Skin epidermis (tissue), 12 donors: Measurements from ENCODE around the gene URB1.
"Not testable (repeated sequence)": the region's sequence is repeated elsewhere in the genome, so short reads cannot be mapped to it uniquely, and the experiment has no call there.

ENCODE experiments used
- H3K27ac ChIP-seq, 21 experiments: fragments of 200-600 bp; sonication (generic) in 11 of 21; one replicate each; pipeline ENCODE4 v1.5.0; 2020; ENCODE audit warnings: mild to moderate bottlenecking in 3 of 21, inconsistent platforms in 2 of 21, moderate library complexity in 2 of 21
- H3K4me3 ChIP-seq, 7 experiments: fragments of 200-600 bp; sonication (generic) in 2 of 7; one replicate each; pipeline ENCODE4 v1.5.0; 2020; ENCODE audit warnings: inconsistent platforms in 2 of 7, mild to moderate bottlenecking in 2 of 7, moderate library complexity in 1 of 7

URB1 gene, protein sequence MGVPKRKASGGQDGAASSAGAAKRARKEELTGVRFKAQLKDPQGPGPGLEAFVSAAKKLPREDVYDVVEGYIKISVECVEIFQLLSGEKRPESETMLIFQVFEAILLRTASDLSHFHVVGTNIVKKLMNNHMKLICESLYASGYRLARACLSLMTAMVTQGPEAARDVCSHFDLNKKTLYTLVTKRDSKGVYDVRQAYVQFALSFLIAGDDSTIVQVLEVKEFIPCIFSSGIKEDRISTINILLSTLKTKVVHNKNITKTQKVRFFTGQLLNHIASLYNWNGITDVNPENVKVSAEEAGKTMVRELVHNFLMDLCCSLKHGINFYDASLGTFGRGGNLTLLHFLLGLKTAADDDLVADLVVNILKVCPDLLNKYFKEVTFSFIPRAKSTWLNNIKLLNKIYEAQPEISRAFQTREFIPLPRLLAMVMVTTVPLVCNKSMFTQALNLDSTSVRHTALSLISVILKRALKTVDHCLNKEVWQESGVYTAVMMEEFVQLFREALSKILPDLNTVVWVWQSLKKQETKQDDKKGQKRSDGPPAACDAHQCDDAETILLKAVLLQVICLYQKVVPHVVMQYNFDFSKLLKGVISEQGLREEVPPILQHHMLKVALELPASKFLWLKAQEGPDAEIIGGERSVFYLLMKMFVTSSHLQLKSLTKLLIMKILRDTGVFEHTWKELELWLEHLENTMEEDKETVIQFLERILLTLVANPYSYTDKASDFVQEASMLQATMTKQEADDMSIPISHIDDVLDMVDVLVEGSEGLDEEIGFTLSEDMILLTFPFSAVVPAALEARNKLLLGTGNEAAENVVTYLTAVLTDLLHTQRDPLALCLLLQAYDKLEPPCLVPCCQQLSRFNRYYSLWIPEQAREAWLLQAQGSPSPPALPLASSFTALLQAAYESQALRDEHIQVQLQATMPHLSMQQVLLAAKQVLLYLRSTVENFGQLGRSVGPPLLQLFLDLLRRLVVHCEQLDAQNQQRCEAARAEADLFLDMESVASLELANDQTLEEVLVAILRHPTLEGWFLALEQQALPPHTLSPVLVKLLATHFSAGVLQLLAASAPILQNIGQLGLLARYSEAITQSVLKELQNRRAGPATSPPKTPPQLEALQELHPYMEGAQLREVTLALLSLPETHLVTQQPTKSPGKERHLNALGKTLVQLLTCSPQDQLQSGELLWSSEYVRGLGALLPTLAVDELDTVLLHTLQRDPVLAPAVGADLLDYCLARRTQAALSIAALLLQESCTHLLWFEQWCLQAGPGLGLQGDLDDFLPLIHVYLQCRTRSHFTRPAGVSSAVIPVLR (N-terminal part only)

GRCh38 chr21:32392880-32393676 lies at the start of gene URB1:
Gene URB1 (minus strand): TSS chr21:32393012. CDS start chr21:32392910, 102 bp downstream.
- H3K4me3 ChIP-seq = peak within 1 kb of the TSS; percentile 83 to 100 (median 97)
- peak within 1 kb of the TSS; percentile 60 to 93 (median 87) for H3K27ac ChIP-seq

- Histone ChIP-seq H3K27ac (peak overlapping the region in 1 of 21 experiments; percentile 7), H3K4me3 (no peak overlapping the region)
Measured at GRCh38 chr21:32437729-32438128, 44.9 kb upstream of the URB1 start.

DNA sequence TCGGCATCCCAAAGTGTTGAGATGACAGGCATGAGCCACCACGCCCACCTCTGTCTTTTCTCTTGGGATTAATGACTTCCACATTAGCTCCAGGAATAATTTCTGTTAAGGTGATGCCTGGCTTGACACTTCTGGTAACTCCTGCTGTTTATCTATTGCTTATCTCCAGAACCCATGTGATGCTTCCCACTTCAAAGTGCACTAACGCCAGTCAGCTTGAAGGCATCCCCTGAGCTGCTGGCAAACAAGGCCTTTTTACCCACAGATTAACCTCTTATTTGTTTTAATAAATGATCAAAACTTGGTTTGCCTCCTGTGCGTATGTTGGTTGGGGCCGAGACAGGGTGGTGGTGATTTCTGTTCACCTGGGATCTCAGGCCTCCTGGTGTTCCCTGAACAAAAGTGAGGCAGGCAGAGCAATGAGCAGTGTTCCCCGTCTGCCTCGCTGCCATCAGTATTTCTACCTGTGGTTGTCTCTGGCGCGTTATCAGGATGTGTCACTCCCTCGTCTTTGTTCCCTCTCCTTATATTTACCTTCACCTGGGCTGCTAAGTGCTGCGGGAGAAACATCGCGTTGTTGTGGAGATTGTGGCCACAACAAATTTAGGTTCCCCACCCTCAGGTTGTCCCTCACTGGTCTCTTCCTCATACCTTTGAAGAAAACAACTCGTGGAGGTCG lies 40.3 kb upstream of the URB1 start:
- not testable (repeated sequence) for H3K4me3 ChIP-seq
- peak overlapping the region in 4 of 21 experiments; percentile 1 to 45 (median 11) for H3K27ac ChIP-seq

- peak overlapping the region in 7 of 21 experiments; percentile 11 to 78 (median 60) for H3K27ac ChIP-seq
Measured at GRCh38 chr21:32427958-32428623, 35.3 kb upstream of the URB1 start.

GRCh38 chr21:32426592-32427051 lies 33.8 kb upstream of the URB1 start:
- no peak overlapping the region for H3K4me3 ChIP-seq
- peak overlapping the region in 12 of 21 experiments; percentile 12 to 78 (median 36) for H3K27ac ChIP-seq

More at GRCh38 chr21:32427958-32428623, 35.3 kb upstream of the URB1 start:
- H3K4me3 ChIP-seq = no peak overlapping the region

- Histone ChIP-seq H3K27ac (peak overlapping the region in 14 of 21 experiments; percentile 12 to 78 (median 36)), H3K4me3 (no peak overlapping the region)
Measured at GRCh38 chr21:32426066-32426465, 33.3 kb upstream of the URB1 start.

DNA sequence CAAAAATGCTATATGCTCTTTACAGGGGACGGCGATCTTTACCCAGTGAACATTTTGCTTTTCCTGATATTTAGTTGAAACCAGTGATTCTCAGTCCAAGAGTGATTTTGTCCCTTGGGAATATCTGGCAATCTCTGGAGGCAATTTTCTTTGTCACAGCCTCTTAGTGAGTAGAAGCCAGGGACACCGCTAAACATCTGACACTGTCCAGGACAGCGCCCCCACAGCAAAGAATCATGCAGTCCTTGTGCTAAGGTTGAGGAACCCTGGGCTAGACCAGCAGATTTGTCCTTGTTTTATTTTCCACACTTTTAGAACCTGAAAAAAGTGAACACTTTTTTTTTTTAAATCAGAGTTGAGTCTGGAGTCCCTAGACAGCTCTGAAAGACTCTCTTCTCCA lies 32.8 kb upstream of the URB1 start:
- Histone ChIP-seq H3K27ac (peak overlapping the region in 9 of 21 experiments; percentile 13 to 78 (median 44)), H3K4me3 (no peak overlapping the region)

DNA sequence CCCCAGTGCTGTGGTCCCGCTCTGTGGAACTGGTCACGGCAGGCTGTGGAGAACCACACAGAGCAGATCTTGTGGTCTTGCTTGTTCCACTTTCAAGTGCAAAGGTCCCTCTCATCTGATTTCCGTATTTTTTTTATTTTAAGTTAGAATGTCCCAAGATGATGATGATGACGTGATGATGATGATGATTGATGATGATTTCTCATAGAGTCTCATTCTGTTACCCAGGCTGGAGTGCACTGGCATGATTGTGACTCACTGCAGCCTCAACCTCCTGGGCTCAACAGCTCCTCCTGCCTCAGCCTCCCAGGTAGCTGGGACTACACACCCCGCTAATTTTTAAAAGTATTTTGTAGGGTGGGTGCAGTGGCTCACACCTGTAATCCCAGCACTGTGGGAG lies 31.9 kb upstream of the URB1 start:
- H3K27ac ChIP-seq = peak overlapping the region in 1 of 21 experiments; percentile 65
- no peak overlapping the region for H3K4me3 ChIP-seq

DNA sequence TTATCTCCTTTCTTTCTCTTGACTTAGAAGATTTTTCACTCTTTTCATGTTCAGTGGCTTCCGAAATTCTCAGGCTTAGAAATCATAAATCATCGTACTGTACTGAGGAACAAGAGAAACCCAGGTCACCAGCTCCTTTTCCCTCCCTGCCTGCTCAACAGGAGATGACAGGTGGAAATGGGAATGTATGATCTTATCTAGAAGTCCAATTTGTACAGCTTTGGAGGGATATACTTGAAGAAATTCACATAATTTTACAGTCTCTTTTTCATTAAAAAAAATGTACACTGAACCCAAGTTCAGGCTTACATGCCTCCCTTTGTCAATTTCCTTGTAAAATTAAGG lies 31.4 kb upstream of the URB1 start:
- no peak overlapping the region for H3K27ac ChIP-seq
- H3K4me3 ChIP-seq = no peak overlapping the region

DNA sequence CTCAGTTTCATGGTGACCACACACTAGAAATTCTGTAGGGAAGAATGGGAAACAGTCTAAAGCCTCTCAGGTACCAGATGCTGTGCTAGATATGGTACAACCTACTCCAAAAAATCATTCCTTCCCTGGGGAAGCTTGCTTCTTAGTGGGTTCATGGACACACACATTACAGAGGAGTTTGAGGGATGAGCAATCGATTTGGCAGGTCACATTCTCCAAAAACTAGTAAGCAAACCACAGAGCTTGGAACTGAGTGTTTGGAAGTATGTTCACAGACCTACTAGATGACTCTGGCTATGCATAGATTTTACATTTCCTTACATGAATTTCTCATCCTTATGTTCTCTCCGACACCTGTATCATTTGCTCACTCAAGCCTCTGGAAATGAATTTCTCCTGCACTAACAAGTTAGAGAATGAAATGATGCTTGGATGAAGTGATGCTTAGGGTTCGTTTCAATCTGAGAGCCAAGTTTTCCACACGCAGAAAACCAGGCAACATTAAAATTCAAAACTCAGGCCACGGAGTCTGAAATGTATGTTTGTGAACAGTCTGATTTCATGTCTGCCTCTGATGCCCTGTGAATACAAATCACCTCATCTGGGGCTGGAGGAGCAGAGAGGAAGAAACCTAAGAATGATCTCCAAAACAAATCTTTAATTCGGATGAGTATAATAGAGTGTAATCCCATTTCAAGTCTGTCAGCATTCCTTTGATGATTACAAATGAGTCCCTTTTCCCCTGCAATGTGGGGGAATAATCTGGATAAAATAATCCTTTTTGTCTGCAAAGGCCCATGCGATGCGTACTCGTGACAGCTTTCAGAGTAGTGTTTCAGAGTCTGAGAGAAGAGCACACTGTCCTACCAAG lies 30.7 kb upstream of the URB1 start:
- Histone ChIP-seq H3K4me3 (no peak overlapping the region), H3K27ac (no peak overlapping the region)

- Histone ChIP-seq H3K27ac (no peak overlapping the region), H3K4me3 (no peak overlapping the region)
Measured at GRCh38 chr21:32422064-32422463, 29.3 kb upstream of the URB1 start.

DNA sequence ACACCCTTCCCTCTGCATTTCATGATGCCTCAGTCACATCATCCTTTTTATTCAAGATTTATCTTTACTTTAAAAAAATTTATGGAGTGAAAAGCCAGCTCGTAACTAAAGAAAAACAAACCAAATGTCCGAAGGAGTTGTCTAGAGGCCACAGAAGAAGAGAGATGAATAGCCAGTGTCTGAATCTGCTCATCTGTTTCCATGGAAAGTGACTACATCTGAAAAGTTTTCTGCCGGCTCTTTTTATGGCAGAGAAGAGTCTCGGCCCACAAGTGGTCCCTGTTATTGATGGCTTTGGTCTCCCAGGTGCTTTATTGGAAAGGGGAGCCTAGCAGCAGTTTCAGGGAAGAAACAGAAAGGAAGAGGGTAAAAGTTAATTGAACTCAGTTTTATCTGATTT lies 25.3 kb upstream of the URB1 start:
- no peak overlapping the region for H3K4me3 ChIP-seq
- no peak overlapping the region for H3K27ac ChIP-seq

DNA sequence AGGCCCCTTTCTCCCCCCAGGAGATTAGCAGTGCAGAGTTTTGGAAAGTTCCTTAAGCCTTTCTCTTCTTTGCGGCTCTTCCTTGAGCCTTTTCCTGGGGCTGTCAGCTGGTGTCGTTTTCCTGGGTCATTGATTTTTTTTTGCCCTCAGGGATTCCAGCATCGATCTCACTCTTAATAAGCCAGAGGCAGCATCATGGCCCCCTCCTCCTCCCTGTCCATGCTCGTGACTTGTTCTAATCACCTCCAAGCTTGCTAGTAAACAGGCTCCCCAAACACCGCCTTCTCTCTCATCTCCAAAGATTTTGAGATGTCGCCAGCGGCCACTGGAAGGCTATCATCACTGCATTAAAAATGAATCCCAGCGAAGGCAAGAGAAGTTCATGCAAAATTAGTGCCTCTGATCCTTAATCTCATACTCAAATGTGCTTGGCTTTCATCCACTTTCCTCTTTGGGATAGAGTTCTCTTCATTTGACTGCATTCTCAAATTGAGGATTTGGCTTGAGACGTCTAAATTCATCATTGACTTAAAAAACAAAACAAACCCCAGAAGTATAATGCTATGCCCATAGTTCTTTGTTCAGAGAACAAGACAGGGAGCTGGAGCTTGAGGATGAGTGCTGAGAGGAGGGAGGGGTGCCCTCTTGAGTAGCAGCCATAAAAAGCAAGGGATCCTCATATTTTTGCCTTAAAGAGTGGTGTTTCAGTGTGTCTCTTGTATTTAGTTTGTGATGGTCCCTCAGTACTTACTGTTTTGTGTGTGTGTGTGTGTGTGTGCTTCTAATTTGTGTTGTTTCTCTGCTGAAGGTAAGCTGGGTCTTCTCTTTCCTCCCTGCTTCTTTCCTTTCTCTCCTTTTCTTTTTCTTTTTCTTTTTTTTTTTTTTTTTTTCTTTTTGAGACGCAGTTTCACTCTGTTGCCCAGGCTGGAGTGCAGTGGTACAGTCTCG lies 22.9 kb upstream of the URB1 start:
- Histone ChIP-seq H3K4me3 (peak overlapping the region in 1 of 7 experiments; percentile 64), H3K27ac (peak overlapping the region in 4 of 21 experiments; percentile 4 to 98 (median 96))

DNA sequence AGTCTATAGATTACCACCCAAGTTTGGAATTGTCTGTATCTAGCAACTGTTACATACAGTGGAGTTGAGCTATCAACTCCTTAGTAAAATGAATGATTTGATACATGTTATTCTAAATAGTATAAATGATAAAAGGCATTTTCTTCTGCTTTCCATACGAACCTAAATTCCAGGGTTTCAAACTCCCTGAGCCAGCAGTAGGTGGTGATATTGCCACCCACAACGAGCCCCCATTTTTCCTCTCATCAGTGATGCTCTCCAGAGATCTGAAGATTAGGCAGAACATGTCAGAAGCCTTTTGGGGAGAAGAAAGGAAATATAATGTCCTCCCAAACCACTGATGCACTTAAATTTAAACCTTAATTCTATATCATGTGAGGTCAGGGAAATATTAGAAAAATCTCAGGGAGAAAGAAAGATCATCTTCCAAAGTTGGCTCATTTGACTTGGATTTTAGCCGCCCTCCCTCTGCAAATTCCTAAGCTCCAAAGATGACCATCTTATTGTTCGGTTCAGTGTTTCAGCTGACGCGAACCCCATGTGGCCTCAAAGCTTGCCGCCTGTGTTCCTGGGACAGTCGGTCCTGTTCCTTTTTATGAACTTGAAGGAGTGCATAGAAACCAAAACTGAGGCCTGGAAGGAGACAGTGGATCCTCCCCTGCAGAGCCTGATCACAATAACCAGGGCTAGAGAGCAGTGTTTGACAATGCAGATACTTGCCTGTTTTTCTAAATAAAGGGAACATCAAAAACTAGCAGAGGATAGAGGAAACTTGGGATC lies 22.0 kb upstream of the URB1 start:
- Histone ChIP-seq H3K4me3 (peak overlapping the region in 1 of 7 experiments; percentile 64), H3K27ac (peak overlapping the region in 7 of 21 experiments; percentile 4 to 98 (median 95))
